HG03196 (cell line): ENCODE data around the gene SYNGR3.
"Not testable (repeated sequence)": the region's sequence is repeated elsewhere in the genome, so short reads cannot be mapped to it uniquely, and the experiment has no call there.

ENCODE experiments used
- ATAC-seq: cut with Tn5 transposase; IDR thresholded peaks from one replicate; pipeline ENCODE4 v1.9.1; 2021; ENCODE audit not compliant: unreplicated experiment

The SYNGR3 gene

GRCh38 chr16:2027024-2028010, 37.5 kb downstream of the SYNGR3 start:
- no peak for ATAC-seq

GRCh38 chr16:2028146-2028545, 38.4 kb downstream of the SYNGR3 start:
- ATAC-seq: no peak

- ATAC-seq: no peak
Observed at GRCh38 chr16:2028620-2029220, 39.0 kb downstream of the SYNGR3 start.

- no peak for ATAC-seq
Observed at GRCh38 chr16:2029350-2029749, 39.6 kb downstream of the SYNGR3 start.

GRCh38 chr16:2030036-2030435, 40.3 kb downstream of the SYNGR3 start:
- no peak for ATAC-seq

GRCh38 chr16:2031081-2031577, 41.4 kb downstream of the SYNGR3 start:
- no peak for ATAC-seq

- no peak for ATAC-seq
Observed at GRCh38 chr16:2032285-2033056, 42.7 kb downstream of the SYNGR3 start.

- no peak for ATAC-seq
Observed at GRCh38 chr16:2033057-2033908, 43.5 kb downstream of the SYNGR3 start.

GRCh38 chr16:2033909-2034695, 44.3 kb downstream of the SYNGR3 start:
- ATAC-seq: not testable (repeated sequence)

- ATAC-seq: no peak
Observed at GRCh38 chr16:2034696-2035430, 45.1 kb downstream of the SYNGR3 start.

- ATAC-seq: no peak
Observed at GRCh38 chr16:2035431-2036199, 45.8 kb downstream of the SYNGR3 start.

GRCh38 chr16:2036200-2036966, 46.6 kb downstream of the SYNGR3 start:
- no peak for ATAC-seq

- ATAC-seq: no peak
Observed at GRCh38 chr16:2037115-2037514, 47.3 kb downstream of the SYNGR3 start.

- no peak for ATAC-seq
Observed at GRCh38 chr16:2037647-2038381, 48.0 kb downstream of the SYNGR3 start.

GRCh38 chr16:2038382-2039231, 48.8 kb downstream of the SYNGR3 start:
- no peak for ATAC-seq
